OCI-M1 (cell line): ENCODE measurements around the gene COX8C.

ENCODE experiments used
- DNase-seq: peaks from one replicate; lab custom pipeline; 2025; lab: John Stamatoyannopoulos, UW

Gene COX8C, protein sequence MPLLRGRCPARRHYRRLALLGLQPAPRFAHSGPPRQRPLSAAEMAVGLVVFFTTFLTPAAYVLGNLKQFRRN

DNA sequence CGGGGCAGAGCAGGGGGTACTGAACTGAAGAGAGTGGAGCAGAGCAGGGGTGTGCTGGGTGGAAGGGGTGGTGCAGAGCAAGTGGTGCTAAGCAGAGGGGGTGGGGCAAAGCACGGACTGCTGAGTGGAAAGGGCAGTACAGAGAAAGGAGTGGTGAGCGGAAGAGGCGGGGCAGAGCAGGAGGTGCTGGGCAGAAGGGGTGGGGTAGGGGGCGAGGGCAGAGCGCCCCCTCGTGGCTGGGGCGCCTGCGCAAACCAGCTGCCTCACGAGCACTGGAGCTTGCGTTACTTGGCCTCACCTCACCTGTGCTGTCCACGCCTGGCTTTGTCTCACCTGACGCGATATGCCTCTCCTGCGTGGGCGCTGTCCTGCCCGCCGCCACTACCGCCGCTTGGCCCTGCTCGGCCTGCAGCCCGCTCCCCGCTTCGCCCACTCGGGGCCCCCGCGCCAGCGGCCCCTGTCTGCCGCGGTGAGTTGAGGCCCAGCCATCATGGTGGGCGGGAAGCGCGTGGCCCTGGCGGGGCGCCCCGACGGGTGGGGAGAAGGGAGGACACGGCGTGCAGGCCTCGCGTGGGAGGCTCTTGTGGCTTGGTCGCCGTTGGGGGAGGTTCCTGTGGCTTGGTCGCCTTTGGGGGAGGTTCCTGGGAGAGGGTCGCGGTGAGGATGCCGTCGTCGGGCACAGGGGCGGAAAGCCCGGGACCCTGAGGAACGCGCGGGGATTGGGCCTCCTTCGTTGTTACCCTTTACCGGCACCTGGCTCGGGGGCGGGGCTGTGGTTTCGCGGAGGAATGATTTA, at the start of gene COX8C:
Gene COX8C, plus strand, starts transcription at position 257 of the 796 bp plus-strand sequence. Its CDS starts 87 bp downstream, at position 344.
- no peak for DNase-seq

DNA sequence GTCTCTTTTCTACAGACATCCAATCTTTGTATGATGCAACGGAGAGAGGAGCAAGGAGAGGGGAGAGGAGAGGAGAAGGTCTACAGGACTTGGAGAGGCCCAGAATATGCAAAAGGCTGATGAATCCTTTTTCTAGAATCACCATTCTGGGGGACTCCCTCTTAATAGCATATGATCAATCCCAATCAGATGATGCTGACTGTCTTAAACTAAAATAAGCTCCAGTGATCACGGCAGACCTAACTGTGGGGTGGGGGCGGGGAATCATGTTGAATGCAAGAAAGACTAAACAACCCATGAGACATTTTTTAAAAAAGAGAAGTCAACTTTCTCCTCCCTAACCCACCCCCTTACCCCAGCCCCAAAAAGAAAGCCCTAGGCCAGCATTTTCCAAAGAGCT, 47.6 kb upstream of the COX8C start:
- DNase-seq, result peak; percentile 20

DNA sequence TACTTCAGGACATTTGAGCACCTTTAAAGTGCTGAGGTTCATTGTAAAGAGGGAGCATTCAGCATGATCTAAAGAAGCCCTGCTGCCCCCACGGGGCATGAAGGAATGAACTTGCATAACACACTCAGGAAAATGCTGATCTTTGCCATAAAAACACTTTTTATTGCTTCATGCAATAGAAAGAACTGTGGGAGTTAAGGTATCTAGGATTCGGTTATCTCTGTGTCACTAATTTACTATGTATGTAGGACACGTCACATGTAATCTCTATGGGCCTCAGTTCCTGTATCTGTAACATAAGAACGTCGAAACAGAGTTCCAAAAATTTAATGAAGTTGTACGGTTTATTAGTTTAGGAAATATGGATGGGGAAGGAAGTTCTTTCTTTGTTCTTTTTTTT, 47.1 kb upstream of the COX8C start:
- peak; percentile 19 for DNase-seq

DNA sequence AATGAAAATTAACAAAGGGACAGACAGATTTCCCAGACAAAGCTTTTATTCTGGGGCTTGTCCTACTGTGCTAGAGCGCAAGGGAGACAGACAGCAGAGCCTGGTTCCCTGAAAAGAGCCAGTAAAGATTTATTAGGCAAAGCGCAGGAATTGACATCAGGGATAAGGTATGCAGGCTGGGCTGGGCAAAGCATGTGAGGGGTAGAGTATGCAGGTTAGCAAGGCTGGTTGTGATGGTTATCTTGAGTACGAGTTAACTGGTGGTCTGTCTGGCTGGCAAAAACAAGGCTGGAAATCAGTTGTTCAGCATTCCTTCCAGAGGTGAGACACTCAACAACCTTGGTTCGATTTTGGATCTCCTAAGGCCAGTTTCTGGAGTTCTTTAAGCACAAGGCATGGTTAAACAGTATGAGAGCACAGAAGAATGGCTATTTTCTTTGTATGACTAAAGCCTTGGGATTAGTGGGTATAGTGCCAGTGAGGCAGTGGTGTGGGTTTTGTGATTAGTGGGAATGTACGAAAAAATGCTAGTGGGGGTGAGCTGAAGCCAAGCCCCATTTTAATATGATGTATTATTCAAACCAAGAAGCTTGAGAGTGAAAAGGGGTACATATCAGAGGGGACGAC, 45.0 kb upstream of the COX8C start:
- no peak for DNase-seq

DNA sequence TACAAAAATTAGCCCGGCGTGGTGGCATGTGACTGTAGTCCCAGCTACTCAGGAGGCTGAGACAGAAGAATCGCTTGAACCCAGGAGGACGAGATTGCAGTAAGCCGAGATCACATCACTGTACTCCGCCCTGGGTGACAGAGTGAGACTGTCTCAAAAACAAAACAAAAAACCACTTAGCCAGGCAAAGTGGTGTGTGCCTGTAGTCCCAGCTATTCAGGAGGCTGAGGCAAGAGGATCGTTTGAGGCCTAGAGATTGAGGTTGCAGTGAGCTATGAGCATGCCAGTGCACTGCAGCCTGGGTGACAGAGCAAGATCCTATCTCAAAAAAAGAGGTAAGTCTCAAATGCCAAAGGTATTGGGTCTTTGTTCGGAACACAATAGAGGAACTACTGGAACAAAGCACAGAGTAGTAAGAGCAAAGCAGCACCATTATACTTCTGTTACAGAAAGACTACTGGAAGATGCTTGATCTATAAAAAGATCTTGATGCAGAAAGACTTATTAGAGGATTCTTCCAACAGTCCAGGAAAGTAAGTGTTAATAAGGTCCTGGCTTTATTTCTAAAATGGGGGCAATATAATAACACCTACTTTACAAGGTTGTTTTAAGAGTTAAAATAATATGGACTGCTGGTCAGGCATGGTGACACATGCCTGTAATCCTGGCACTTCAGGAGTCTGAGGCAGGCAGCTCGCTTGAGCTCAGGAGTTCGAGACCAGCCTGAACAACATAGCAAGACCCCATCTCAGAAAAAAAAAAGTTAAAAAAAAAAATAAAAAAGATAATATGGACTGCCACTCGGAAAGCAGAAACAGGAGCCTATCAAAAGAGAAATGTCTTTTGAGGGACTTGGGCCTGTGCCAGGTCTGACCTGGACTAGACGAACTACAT, 44.0 kb upstream of the COX8C start:
- no peak for DNase-seq

DNA sequence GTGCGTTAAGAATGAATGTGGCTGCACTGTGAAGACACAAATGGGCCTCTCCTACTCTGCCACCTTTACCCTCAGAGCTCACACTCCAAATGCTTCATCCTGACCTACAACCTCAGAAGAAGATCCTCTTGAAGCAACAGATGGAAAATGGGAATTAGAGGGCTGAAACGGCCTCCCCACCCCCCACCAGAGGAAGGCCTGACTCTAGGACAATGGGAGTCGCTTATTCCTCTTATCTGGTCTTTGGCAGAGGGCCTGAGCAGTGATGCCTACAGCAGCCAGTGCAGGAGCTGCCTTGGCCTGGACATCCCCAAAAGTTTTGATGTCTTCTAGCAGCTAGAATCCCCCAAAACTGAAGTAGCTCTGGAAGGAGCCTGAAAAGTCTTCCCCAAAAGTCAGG, 43.3 kb upstream of the COX8C start:
- DNase-seq, result peak; percentile 52

DNA sequence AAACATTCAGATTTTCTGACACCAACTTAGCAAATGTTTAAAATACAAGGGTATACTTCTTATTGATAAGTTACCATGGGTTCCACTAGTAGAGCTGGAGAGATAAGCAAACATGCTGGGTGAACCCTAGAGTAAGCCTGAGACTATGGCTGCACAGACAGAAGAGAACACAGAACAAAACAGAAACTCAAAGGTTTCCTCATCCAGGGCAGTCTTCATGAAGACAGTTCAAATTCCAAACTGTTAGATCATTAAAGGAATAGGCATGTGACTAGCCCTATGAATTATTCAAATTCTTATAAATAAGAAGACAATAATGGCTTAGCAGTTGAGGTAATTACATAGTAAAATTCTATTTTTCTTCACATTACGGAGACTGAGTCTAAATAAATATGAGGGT, 42.2 kb upstream of the COX8C start:
- no peak for DNase-seq

DNA sequence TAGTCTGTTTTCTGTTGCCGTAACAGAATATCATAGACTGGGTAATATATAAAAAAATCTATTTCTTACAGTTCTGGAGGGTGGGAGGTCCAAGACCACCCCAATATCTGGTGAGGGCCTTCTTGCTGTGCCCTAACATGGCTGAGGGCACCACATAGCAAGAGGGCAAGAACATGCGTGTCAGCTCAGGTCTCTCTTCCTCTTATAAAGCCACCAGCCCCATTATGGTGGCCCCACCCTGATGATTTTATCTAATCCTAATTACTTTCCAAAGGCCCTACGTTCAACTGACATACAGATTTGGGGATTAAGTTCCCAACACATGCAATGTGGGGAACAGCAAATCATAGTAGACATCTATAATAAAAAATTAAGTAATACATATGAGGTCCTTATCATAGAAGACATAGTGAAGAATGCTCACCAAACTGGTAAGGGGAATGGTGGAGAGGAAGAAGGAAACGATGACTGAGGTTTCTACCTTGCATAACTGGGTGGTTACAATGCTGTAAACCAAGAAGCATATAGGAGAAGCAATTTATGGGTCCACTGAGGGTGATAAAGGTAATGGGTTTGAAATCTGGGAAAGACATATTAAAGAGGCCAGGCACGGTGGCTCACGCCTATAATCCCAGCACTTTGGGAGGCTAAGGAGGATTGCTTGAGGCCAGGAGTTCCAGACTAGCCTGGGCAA, 41.1 kb upstream of the COX8C start:
- no peak for DNase-seq

DNA sequence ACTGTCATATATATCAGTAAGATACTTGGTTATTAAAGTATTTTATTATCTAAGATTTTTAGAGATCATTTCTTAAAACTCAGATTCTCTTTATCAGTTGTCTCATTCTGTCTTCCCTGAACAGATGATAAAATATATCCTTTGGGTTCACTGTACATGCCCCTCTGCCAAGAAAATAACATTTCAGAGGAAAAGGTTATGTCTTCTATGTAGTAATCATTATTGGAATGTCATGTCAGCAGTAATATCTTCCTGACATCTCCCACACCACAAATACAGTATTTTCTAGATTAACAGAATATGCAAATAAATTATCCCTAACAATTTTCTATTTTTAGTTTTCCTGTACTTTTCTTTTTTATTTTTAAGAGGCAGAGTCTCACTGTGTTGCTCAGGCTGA, 40.2 kb upstream of the COX8C start:
- no peak for DNase-seq

DNA sequence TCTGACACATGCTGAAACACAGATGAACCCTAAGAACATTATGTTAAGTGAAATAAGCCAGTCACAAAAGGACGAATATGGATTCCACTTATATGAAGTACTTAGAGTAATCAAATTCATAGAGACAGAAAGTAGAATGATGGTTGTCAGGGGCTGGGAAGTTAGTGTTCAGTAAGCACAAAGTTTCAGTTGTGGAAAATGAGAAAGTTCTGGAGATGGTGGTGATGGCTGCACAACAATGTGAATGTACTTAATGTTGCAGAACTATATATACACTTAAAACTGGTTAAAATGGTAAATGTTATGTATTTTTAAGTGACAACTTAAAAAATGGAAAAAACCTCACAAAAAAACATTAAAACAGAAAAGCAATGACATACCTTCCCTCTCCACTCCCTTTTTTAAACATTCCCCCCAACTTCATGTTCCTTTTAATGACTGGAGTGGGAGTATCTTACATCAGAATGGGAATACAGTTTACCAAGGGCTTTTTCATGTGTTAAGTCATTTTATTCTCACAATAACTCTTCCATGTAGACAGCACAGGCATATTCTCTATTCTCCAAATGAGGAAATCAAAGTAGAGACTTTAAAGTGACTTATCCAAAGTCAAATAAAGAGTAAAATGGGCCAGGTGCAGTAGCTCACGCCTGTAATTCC, 38.2 kb upstream of the COX8C start:
- DNase-seq, result no peak

DNA sequence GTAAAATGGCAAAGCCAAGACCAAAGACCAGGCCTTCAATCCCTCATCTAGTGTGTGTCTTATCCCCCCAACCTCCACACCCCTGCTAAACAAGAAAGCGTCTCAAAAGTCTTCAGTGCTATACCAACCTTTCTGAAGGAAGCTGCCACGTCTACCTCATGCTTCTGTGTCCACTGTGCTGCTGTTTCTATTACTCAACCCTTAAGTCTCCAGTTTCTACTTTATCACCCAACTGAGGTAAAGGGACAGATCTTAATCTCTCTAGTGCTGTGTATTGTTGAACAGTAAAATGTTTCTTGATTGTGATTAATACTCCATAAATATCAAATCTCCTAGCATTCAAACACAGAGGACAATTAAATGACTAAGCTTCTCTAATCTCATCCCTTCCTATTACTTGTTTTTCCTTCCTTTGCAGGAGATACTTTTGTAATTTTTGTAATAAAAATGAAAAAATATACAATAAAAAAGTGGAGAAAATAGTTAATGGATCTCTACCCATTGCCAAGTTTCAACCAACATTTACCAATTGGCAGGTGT, 37.5 kb upstream of the COX8C start:
- DNase-seq, result no peak

DNA sequence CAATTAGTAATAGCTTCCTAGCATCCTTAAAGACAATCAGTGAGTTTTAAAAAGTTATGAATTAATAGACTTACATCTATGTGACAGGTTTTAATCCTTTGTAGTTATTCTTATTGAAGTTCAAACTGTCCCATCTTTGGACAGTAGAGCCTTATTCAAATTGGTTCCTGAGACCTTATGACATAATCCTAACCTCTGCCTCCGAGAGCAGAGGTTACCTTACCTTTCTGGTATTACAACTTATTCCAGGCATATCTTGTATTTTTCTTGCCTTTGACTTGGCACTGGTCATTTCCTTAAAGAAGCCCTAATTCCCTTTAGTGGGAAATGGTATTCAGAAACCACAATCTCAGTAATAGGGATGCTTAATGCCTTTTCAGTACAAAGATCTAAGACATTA, 35.9 kb upstream of the COX8C start:
- no peak for DNase-seq

DNA sequence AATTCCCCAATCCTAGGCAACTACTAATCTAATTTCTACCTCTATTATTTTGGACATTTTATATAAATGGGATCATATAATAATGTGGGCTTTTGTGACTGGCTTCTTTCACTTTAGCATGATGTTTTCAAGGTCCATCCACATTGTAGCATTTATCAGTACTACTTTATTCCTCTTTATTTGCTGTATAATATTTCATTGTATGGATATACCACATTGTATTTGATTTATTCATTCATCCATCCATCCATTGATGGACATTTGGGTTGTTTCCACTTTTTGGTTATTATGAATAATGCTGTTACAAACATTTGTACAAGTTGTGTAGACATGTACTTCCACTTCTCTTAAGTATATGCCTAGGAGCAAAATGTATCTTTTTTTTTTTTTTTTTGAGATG, 31.4 kb upstream of the COX8C start:
- DNase-seq, result no peak

DNA sequence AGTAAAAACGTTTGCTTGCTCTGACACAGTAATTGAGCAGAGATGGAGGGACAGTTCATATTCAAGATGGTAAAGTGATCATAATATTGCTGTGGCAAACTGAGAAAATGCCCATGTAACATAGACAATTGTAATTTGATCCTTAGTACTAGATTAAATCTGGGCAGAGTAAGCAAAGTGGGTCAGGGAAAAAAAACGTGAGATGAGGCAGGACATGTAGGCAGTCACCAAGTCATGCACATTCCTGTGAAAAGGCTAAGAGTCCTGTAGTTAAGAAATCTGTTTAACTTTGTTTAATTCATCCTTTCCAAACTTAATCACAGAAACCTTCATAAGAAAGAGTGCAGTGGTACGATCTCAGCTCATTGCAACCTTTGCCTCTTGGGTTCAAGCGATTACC, 30.3 kb upstream of the COX8C start:
- no peak for DNase-seq

DNA sequence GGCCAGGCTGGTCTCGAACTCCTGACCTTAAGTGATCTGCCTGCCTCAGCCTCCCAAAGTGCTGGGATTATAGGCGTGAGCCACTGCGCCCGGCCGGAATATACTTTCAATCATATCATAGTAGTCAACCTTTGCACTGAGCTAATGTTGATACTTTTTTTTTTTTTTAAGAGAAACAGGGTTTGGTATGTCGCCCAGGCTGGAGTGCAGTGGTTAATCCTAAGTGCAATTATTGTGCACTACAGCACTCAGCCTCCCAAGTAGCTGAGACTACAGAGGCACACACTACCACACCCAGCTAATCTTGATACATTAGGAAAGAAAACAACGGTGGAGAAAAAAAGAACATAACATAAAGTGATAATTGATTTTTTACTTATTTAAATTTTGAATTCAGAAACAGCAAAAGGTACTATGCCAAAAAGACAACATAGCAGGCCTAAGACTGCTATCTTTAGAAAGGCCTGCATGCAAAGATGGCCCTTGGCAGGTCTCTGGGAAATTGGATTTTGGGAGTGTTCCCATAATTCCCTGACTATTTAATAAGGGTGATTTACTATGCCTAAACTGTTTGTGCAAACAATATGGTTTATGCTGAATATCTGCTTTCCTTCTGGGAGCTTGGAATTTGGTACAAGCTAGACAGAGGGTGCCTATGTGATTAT, 29.6 kb upstream of the COX8C start:
- DNase-seq, result no peak

DNA sequence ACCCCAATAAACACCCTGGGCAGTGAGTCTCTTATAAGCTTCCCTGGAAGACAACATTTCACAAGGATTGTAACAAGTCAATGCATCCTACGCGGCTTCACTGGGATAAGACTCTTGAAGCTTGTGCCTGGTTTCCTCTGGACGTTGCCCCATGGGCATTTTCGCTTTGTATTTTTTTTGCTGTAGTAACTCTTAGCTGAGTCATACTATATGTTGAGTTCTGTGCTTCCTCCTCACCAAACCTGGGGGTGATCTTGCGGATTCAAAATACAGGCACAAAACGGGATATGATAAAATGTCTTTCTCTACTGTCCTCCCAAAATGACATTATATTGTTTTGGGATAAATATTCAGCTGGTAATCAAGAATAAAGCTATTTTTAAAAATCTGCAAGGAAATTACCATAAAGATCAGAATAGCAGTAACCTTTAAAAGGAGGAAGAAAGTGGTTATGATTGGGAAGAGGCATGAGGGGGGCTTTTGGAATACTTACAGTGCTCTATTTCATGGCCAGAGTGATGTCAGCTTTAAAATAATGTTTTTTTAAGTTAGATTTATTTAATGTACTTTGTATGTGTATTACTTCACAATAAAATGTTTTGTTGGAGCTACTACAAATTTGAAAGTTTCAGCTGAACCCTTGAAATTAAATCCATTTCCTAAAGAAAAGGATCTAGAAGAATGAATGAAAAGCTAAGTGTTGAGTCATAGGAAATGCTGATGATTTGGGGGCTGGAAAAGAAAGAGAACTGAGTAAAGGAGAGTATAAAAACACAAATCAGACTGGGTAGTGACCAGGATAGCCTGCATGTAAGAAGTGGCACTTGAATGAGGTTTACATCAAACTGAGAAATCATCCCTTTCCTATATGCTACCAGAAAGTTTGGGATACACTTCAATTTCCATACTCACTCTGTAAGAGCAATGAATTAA, 28.8 kb upstream of the COX8C start:
- DNase-seq, result peak; percentile 76

DNA sequence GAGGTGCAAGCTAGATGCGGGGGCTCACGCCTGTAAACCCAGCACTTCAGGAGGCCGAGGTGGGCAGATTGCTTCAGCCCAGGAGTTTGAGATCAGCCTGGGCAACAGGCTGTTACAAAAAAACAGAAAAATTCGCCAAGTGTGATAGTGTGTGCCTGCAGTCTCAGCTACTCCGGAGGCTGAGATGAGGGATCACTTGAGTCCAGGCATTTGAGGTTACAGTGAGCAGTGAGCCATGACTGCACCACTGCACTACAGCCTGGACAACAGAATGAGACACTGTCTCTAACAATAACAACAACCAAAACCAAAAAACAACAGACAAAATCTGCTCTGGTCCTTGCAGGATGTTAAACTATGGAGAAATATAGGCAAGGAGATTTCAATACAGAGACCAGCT, 28.1 kb upstream of the COX8C start:
- DNase-seq, result peak; percentile 20

DNA sequence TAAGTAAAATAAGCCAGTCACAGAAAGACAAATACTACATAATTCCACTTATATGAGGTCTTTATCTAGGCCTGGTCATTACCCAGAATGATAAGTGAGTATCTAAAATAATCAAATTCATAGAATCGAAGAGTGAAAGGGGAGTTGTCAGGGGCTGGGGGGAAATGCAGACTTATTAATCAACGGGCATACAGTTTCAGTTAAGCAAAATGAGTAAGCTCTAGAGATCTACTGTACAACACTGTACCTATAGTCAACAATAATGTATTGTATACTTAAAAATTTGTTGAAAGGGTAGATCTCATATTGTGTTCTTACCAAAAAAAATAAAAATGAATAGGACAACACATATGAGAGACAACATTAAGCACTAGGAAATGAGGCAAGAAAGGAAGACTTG, 27.5 kb upstream of the COX8C start:
- peak; percentile 40 for DNase-seq

DNA sequence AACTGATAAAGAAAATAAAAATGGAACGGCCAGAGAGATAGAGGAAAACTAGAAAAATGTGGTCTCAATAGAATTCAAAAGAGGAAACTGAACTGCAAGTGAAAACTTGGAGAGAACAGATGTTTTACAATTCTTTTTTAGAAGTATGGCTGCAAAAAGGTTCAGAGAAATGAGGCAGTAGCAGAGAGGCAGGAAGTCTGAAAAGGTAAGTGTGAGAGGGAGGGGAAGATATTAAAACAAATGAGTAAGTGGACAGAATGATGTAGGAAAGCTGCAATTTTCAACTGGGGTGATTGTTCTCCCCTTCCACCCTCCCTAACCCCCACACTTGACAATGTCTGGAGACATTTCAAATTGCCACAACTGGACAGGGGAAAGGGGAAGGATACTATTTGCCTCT, 27.0 kb upstream of the COX8C start:
- peak; percentile 46 for DNase-seq
